ENCODE data around the gene CD44.

CD44 gene

DNA sequence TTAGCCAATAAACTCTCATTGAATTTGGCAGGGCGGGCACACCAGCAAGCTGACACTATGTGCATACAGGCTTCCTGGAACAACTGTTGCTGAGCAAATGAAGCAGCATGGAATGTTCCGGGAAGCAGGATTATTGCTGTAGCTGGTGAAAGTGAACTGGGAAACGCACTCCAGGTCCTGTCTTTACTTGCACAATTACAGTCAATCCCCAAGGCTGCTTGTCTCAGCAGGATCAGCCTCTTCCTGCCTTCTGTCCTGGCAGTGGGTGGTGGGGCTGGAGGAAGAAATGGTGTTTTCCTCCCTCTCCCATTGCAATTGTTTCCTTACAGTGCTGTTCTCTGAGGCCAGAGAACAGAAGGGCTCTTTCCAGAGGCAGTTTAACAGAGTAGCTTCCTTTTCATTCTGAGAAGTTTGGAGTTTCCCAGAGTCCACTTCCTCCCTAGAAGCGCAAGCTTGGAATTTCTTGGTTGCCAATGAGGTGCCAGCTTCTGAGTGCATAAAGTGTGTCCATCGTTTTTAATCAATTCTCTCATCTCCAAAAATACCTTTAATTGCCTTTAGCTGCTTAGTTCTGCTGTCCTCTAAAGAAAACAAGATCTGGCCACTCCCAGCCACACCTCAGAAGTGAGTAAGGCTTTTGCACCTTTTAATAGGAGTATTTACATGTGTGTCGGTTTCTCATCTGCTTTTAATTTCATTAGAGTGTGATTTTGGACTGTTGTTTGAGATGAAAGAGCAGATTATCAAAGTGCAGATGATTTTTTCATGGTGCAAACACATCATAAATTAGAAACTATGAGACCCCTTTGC, 19.9 kb downstream of the CD44 start:
- no peak for DNase-seq (ENCODE audit: low read depth in 2 of 2)

DNA sequence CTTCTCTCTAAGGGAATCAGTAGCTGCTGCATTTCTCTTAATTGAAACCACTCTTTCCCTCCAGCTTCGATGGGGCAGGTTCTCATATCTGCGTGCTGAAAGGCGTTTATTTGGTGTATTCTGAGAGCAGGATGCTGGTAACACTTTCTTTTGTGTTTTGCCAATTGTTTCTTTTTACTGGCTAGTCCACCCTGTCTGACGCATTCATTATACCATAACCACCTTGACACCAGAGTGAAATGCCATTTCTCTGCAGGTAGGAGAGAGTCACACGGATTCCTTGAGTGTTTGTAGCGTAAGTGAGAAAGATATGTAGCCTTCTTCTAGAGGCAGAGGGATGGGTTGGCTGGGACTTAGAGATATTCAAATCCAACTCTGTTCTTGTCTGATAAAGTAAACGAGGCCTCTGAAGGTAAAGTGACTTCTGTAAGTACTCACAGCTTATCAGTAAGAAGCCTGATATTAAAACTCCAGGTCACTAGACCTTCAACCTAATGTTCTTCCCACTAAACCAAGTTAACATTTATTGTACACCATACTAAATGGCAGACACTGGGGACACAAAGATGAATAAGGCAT, 21.4 kb downstream of the CD44 start:
- DNase-seq (ENCODE audit: low read depth in 2 of 2), result no peak

DNA sequence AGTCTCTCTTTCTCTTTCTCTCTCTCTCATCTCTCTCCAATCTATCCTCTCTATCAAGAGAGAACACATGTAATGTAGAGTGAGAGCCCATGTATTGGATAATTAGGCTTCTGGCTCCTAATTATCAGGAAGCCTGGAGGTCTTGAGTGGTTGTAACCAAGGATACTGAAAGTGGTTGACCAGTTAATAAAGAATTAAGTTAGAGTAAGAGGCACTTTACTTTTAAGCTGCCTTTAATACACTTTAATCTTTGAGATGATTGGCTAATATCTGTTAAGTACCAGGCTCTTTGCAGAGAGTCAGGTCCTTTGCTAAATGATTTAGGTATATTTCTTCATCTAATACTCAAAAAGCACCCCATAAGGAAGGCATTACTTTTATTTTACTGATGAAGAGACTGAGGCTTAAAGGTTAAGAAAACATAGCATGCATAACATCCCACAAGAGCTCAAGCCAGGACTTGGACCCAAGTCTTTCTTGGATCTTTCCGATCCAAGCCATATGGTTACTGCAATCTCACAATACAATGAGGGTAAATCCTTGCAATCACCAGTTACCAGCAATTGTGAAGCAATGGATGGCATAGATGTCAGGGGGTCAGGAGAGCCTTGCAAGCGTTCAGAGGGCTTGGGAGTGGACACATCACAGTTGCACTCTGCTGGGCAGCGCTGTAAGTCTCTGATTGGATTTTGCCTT, 22.1 kb downstream of the CD44 start:
- no peak for DNase-seq (ENCODE audit: low read depth in 2 of 2)

DNA sequence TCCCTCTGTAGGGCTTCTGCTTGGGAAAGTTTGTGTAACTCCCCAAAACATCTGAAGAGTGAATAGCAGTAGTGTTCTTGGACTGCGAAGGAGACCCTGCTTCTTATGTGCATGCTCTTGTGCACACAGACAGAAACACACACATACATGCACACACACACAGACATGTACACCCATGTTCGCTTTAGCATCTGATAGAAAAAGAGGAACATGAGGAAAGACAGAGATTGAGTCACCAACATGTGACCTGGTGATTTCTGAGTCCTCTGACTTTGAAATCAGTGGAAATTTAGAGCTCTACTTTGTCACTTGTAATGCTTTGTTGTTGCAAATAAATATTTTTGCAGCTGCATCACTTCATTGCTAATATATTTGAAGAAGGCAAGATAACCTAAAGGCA, 23.8 kb downstream of the CD44 start:
- DNase-seq (ENCODE audit: low read depth in 2 of 2), result no peak

DNA sequence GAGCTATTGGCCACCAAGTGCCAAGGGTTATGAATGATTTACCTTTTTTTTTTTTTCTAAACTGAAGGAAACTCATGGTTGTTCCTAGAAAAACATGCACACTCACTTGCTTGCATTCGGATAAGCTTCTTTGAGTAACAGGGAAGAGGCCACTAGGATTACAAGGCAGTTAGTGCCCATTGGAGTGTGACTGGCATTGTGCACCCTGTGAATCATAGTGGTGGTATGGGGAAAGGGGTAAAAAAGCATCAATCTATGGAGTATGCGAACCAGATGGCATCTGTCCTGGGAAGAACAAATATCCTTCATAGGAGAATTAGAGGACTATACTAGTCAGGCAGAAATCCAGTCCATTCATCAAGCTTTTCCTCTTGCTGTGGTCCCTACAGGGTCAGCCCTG, 24.2 kb downstream of the CD44 start:
- DNase-seq (ENCODE audit: low read depth in 2 of 2), result no peak

DNA sequence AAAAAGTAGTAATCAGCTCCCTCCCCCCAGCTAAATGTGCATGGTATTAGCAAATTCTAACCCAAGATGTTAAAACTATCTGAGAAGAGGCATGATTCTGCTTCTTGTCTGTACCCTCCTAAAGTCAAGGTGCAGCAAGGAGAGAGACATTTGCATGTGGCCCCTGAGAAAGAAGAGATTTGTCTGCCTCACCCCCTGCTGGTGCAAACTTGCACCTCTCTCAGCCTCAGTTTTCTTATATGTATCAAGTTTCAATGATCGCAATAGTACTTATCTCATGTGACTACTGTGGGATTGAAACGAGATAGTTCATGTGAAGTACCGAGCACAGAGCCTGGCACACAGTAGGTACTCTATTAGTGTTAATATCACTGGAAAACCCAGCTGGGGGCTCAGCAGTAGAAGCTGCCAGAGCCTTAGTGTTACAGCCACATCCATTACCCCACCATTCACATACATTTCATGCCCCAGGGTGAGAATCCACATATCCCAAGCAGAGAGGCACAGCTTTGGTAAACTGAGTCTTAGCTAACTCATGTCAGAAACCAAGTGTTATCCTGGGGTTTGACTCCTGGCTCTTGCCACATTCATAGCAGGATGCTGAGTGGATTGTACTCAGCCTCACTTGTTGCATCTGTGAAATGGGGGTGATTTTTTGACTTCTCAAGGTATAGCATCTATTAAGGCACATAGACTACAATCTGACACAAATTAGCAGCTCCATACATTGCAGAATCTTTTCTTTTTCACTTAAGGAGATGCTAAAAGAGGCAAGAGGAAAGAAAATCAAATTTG, 24.9 kb downstream of the CD44 start:
- DNase-seq (ENCODE audit: low read depth in 2 of 2), result no peak

DNA sequence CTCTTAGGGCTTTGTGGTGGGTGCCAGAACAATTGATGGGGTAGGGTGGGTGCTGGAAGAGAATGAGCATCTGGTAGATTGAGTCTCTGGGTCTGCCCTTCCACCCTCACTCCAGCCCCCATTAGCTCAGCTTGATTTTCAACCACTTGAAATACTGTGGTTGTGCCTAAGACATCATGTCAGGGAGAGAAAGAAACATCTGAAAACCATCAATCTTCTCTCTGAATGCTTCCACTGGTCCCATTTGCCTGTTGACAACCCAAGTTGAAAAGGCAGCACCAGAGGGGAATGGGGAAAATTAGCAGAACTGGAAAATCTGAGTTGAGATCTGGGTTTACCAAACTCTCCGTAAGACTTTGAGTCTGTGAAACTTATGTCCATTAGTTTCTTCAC, 26.1 kb downstream of the CD44 start:
- DNase-seq (ENCODE audit: low read depth in 2 of 2), result no peak

DNA sequence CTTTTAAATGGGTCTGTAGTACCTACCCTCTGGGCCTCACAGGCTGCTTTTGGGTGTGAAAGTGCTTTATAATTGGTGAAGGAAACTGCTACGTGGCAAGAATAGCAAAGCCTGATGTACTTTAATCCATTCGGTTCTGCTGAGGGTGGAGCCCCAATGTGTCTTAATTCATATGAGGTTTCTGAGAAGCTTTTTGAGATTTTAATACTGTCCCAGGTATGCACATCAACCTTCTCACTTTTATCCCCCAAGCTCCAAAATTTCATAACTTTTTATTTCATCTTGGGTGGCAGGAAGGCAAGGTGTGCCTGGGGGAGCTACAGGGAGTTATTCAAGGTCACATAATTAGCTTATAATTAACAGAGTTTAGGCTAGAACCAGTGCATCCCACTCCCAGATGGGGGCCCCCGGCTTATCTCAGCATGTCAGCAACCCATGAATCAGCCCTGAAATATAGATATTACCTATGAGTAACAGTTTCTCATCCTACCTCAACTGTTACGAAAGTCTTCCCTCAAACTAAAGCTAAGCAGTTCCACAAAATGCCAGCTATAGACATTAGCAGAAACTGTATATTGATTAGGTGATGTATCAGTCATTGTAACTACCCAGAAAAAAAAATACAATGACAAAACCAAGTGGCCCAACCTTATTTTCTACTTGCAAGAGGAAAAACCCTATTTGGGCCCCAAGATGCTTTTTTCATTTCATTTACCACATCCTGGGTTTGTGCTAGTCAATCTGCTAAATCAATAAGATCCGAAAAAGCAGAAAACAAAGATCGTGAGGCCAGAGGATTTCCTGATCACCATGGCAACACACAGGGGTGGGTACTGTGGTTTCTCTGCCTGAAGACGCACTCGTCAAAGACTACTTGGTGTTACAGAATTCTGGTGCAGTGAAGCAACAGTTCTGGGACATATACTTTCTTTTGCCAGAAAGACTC, 26.7 kb downstream of the CD44 start:
- peak; percentile 56 to 75 for DNase-seq (ENCODE audit: low read depth in 2 of 2)

DNA sequence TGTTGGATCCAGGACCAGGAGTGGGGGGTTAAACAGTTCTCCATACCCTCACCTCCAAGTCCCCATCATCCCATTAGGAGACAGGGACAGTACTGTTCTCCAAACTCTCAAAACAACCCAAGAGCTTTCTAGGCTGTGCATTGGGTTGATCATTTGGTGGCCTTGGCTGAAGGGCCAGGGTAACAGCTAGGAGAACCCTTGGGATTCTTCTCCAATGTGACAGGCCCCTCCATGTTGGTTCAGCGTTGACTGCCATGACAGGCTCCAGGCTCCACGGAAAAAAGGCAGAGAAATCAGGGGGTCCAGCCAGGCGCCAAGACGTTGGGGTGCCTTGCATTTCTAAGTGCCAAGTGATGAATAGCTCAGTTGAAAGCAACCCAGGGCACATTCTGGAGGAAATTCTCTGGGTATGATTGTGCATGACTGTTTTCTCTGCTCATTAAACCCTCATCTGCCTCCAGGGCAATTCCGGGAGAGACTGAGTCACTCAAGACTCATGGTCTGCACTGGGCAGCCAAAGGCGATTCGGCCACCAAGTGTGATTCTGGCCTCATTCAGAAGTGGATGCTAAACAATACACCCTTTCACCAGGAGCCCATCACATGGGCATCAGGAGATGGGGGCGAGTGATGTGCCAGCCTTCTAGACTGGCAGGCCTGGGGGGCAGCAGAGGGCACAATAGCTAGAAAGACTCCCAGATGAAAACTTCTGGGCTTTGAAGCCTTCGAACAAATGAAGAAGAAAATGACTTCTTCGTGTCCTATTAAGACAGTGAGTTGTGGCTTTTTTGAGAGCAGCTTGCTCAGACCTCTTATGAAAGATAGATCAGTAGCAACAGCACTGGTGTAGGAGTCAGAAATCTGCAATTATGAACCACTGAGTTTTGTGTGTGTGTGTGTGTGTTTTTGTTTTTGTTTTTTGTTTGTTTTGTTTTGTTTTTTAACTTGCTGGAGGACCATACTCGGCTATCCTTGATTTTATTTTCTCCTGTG, 27.7 kb downstream of the CD44 start:
- DNase-seq (ENCODE audit: low read depth in 2 of 2), result no peak

DNA sequence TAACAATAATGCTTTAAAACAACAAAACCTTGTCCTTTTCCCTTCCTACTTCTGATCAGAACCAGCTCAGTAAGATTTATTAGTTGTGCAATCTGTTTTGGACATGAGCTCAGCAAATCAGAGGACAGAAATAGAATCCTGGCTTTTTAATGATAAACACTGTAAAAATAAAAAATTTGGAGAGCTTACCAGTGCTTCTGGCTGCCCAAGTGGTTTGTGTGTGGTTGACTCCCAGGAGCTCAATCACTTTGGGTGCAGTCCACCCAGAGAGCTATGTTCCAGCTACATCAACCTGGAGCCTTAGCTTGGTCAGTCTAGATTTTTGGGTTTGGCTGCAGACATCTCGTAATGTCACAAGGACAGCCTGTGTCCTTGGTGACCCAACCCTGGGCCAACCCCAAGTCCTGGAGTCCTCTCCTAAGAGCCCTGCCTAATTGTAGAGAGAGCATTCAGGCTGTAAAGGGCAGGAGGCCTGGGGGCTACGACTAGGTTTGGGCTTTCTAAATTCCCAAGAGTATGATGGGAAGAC, 28.5 kb downstream of the CD44 start:
- no peak for DNase-seq (ENCODE audit: low read depth in 2 of 2)

DNA sequence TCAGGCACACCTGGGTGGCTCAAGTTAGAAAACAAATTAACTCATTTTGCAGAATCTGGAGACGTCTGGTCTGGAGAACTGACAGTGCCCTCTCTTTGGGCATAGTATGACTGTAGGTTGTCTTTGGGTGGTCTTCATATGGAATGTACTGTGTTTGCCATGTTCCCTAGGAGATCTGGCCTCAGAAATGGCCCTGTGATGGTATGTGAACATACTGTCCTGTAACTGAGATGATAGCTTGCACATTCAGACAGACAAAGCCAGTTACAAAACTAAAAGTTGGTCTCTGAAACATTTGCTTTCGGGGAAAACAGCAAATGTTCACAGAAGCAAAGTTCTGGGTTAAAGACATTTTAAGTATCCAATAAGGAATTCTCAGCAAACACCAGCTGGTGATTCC, 29.7 kb downstream of the CD44 start:
- DNase-seq (ENCODE audit: low read depth in 2 of 2), result no peak

DNA sequence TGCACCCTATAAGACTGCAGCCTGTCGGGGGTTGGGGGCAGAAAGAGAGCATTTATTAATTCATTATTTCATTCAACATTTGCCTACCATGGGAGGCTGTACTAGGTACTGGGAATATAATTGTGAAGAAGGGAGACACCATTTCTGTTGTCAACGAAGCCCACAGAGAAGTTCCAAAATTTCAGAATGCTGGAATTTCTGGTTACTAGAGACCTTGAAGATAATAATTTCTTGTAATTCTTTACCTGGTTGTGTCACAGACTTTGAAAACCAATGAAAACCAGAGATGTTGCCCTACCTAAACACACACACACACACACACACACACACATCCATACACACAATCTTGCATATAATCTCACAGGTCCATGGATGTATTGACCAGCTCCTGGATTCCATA, 30.1 kb downstream of the CD44 start:
- DNase-seq (ENCODE audit: low read depth in 2 of 2), result no peak

DNA sequence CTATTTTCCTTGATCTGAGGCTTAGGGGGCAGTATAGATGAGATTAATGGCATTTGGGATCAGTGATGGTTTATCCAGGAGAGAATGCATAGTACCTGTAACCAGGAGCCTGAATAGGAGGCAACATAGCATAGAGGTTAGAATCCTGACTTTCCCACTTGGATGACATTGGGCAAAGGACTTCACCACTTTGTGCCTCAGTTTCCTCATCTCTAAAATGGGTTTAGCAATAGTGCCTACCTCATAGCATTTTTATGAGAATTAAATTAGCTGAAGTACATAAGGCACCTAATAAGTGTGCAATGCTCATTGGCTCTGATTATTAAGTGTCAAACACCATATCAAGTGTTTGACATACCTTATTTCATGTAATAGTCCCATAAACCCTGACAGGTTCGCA, 30.8 kb downstream of the CD44 start:
- no peak for DNase-seq (ENCODE audit: low read depth in 2 of 2)

DNA sequence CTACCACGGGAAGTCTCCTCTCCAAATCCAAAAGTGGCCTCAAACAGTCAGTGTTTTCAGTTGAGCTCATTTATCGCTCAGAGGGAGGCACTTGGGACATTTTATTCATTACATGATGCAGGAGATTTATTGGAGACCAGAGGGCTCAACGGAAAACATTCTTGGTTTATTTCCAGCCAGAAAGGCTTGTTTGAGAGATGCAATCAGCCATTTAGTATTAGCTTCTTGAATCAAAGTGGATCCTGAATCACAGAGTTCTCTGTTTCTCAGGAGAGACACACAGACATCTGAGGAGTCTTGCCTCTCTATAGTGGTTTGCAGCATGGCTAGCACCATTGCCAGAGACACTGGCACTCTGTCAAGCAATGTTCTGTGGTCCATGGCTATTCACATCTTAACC, 31.5 kb downstream of the CD44 start:
- no peak for DNase-seq (ENCODE audit: low read depth in 2 of 2)

DNA sequence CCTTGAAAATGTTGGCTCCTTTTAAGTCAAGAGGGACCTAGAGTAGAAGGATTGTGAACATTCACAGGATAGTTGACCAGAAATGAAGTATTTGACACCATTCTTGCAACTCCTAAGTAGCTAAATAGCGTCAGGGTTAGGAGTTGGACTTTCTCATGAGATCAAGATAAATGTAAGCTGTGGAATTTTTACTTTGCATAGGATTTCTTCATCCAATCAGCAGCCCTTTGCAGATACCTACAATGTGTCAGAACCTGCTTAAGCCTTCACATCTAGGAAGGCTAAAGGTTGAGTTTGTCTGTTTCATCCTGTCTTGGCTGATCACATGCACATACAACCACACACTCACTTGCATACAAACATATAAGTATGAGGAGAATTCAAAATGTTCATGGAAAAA, 32.3 kb downstream of the CD44 start:
- DNase-seq (ENCODE audit: low read depth in 2 of 2), result no peak

DNA sequence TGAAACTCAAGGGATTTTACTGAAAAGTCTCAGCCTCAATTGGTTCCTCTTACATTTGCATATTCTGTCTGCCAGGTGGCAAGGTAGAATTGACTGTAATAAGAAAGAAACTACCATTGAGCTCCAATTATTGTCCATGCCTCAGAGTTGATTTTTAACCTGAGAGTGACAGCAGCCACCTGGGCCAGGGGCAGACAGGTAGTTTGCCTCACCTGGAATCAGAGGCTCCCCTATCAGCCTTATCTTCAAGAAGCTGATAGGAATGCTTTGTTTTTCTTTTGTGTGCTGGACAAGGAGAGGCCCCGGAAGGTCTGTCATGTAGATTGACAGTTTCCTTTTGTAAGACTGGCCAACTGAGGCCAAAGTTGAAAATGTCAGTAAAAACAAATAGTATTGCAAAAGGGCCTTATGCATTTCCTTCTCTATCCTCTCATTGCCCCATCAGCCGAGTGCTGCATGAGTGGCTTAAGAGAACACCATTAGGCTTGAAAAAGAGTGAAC, 34.1 kb downstream of the CD44 start:
- no peak for DNase-seq (ENCODE audit: low read depth in 2 of 2)

DNA sequence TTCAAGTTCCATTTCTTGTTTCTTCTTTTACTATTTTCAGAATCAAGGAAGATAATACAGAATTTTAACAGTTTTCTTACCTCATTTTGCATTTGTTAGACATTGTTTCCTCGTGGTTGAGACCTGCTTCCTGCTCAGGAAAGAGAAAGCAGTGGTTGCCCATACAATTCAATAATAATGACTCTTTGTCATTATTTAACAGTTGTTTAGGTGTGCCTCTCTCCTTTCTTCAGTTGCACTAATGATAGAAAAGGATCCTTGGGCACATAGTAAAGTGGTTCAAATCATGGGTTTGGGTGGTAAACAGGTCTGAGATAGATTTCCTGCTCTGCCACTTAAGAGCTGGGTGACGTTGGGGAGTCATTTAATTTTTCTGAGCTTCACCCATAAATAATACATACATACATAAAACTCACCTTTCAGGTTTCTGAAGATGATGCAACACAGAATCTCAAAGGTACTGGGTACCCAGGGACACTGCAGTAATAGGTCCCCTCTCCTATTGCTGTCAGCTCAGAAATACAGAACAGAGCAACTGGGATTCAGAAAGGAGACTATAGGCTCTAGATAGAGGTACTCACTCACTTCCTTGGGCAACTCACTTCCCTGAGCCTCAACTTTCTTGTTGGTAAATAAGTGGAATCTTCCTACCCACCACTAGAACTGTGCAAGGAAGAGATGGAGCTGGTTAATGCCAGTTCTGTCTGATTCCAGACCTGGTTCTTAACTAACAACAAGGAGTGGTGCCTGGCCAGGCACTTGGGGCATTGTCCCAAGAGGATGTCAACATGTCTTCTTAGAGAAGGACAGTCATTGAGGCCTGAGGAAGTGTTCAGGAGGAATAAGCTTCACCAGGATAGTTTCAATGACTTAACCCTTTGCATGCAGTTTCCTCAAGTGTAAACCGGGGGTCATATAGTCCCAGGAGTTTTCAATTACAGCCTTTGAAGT, 34.9 kb downstream of the CD44 start:
- DNase-seq (ENCODE audit: low read depth in 2 of 2), result no peak

DNA sequence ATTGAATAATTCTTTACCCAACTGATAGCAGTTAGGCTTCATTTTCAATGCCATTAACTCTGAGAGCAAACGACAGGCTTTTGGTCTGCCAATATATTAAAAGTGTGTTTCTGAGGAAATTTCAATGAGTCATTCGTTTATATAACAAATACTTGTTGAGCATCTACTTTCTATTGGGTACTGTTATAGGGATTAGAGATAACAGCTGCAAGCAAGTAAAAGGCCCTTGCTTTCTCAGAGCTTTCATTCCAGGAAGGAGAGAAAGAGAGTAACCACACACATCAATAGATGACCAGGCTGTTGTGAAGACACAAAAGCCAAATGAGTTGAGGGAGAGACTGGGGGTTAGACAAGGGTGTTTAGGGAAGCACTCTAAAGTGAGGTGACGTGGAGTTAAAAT, 35.7 kb downstream of the CD44 start:
- DNase-seq (ENCODE audit: low read depth in 2 of 2), result no peak
